Left renal cortex interstitium (tissue), 4 donors: ENCODE results near the gene HDAC4. TPM values are rescaled to one million over a fixed set of nuclear protein-coding genes. Genes with fewer than 3 reads are reported as not detected.

Experiments used
- DNase-seq, 4 donors: peaks; one replicate each; pipeline ENCODE4 v3.0.0-alpha.2; 2013; ENCODE audit warnings: low read depth in 4 of 4, low spot score in 2 of 4, missing footprints in 1 of 4
- polyA plus RNA-seq, 4 donors: library from polyadenylated mRNA; unstranded; fragments of 120-200 nt; gene quantifications; one replicate each; pipeline ENCODE4 v1.2.1, GENCODE V29; 2013; ENCODE audit not compliant: insufficient read length in 4 of 4

HDAC4 gene
- polyA plus RNA-seq, 4 donors: 10.5 to 21.1 (median 14.3) TPM

DNA sequence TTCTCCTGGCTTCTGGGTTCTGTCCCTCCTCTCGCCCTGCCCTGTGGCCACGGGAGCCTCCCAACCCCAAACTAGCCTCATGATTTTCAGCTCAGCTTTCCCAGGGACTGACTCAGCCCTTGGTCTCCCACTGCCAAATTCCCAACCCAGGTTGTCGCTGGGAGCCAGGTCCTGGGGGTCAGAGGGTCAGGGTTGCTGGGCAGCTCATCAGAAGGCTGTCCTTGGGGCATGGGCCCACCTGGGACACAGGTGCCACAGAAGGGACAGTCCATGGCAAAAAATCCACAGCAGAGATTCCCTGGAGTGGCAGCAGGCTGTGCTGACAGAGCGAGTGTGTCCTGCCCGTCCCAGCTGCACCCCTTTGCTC, 372.6 kb downstream of the HDAC4 start:
- DNase-seq: no peak

DNA sequence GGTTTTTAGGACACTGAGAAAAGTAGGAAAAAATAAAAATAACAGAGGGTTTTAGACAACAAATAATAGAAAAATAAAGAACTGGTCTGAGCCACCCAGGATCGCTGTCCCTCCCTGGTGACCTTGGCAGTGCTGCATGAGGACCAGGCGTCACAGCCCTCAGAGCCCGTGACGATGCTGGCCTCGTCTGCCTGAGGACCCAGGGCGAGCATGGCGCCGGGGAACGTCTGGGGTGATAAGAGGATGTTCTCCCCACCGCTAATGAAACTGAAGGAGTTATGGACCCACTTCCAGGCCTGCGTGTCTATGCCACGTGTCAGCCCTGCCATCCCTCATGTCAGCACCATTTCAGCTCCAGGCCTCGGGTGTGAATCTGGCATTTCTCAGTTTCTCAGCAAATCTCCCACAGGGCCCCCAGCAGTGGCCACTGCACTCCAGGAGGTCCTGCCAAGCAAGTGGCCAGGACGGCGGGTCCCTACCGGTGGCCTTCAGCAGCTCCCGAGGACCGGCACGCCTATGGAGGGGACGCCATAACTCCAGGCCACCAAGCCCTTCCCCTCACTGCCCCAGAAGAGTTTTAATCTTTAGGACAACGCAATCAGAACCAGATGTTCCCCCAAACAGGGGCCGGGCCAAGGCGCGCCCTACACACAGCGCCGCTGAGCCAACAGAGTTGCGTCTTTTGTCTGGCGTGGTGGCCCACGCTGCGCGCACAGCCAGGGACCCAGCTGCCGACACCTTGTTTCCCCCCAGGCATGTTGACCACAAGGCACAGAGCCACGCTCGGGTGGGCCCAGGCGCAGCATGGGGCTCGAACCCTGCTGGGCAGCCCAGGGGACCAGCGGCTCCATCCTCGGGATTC, 373.2 kb downstream of the HDAC4 start:
- DNase-seq: no peak

DNA sequence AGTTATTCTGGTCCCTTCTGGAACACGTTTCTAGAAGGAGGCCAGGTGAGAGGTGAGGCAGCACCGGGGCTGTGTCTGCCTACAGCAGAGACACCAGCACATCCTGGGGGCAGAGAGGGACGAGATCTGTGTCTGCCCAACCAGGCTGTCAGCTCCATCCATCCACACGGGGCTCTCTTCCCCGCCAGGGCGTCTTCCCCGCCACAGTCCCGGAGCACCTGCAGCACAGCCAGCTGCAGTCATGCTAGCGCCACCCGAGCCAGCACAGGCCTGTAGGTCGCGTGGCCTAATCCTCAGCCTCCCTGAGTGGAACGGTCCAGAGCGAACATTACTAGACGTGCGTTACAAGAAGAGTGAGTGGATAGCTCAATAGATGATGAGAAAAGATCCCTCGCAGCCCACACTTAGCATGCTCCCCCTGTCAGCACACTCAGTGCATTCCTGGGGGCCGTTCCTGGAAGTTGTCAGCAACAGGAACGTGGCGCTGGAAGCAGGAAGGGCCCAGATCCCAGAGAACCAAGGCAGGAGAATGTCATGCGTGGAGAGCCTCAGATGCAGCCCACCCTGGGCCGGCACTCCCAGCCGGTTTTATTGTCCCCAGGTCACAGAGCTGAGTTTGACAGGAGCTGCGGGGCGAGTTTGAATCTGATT, 374.0 kb downstream of the HDAC4 start:
- DNase-seq: no peak

DNA sequence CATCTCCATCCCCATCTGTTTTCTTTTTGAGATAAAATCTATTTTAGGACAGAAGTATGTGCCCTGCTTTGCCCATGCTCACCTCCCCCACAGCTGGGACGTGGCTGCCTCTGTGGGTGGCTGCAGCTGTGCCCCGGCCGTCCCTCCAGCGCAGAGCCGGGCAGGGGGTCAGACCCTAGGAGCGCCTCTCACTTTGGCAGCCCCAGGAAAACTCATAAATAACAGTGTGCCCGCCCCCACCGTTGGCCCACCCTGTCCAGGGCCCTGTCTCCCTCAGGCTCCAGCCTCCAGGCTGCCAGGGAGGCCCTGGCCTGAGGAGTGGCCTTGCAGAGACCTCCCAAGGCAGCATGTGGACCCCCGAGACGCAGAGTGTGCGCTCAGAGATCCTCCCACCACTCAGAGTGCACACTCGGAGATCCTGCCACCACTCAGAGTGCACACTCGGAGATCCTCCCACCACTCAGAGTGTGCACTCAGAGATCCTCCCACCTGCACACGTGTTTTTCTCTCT, 374.8 kb downstream of the HDAC4 start:
- no peak for DNase-seq

DNA sequence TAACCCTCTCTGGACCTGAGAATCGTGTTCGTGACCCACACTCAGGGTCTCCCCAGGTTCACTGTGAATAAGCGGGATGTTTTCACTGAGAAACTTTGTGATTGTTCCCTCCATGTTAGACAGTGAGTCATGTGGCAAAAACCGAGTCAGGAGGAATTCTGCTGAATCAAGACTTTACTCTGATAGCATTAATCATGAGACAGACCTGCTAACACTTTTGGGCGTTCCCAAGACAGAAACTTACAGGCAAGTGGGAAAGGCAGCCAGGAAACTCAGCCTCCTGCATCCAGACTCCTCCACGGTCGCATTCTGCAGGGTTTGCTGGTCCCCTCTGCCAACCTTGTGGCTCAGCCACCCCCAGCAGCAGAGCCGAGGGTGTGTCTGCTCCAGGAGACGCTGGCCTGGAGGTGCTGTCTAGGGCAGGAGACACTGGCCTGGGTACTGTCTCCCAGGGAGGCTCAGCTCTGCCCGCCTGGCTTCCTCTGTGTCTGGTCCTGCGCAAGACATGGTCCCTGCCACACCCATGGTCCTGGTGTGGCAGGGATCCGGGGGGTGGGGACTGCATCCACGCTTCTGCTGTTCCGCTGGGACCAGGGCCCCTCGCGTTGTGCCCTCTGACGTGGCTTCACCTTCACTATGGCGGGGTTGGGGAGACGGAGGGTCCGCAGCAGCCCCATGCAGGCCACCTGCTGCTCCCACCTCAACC, 375.6 kb downstream of the HDAC4 start:
- DNase-seq: no peak

DNA sequence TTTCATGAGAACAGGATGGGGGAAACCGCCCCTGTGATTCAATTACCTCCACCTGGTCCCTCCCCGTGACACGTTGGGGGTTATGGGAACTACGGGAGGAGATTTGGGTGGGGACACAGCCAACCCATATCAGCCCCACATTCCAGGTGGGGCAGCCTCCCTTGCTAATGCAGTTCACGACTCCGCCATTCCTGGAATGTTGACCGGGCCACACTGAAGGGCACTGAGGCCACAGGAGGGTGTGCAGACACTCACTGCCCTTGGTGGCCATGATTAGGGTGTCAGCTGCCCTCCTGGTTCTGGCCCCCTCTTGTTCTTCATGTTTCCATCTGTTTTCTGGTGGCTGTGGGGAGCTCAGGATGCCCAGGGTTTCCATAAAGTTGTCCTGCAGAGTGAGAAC, 376.6 kb downstream of the HDAC4 start:
- DNase-seq: no peak

DNA sequence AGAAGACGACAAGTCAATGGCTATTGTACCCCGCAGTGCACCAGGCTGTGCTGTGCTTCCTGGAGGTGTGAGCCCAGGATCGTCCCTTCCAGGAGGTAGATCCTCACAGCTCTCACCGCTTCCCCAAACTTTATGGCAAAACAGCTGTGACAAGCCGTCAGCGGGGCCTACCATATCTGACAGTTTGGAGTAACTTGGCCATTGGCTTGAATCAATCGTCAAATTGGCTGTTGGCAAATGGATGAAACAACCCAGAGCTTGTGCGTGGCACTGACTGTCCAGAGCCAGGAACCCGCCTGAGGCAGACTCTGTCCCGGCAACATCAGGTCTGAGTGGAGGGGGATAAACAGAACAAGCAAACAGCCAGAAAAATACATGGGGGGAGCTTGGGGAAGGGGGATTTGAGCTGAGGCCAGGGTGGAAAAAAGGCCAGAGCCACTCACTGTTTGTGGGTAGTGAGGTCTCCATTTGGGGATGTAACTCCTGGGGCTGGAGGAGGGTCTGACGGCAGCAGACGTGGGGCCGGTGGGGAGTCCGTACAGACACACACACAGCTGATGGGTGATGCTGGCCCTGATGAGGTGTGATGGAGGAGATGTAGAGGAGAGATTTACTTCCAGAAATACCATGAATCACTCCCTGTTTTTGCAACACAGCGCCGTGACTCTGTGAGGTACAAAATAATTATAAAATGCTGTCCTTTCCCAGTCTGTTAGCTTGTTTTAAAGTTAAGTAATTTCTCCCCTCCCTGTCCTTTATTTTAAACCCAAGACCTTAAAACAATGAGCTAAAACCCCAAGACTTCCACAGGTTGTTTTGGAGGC, 378.2 kb downstream of the HDAC4 start:
- no peak for DNase-seq

DNA sequence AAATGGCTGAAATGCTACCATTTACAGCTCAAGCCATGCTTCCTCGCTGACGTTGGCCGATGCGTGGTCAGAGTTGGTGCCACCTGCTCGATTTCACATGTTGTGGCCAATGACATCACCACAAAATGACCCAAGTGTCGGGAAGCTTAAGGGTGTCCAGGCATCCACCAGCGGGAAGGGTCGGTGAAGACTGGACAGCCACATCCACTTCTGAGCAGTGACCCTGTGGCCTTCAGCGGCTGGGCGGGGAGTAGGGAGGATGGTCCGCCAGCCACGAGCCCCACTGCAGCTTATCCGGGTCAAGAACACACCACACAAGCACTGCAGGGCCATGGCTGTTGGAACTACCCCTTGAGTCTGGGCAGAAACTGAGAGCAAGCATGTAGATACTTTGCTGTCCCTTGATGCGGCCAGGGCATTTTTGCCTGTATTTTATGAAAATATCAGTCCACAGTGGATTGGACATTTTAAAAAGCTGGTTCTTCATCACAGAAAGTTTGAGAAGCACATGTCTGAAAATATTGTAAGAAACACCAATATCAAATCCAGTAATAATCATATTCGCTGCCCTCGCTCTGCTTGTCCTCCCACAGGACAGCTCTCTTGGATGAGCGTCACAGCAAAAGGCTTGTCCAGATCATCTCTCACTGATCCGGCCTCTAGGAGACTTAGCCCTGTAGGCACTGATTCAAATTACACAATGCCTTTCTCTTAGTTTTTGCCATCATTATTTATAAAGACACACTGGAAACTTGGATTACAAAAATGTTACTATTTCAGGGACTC, 379.0 kb downstream of the HDAC4 start:
- no peak for DNase-seq

DNA sequence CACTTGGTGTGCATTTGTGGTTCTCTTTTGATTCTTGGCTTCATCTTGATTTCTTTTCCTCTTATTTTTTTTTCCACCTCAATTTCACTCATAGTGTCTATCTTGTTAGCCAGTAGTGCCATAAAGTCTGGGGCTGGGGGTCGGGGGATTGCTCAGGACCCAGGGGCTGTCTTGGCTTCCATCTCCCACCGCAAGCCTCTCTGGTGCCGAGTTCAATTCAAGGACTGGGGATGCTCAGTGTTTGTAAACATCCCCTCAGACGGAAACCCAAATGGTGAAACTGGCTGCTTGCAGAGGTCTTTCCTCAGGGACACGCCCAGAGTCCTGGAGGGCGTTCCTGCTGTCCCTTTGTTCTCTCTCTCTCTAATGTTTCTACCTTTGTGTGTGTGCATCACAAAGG, 379.6 kb downstream of the HDAC4 start:
- DNase-seq: no peak

DNA sequence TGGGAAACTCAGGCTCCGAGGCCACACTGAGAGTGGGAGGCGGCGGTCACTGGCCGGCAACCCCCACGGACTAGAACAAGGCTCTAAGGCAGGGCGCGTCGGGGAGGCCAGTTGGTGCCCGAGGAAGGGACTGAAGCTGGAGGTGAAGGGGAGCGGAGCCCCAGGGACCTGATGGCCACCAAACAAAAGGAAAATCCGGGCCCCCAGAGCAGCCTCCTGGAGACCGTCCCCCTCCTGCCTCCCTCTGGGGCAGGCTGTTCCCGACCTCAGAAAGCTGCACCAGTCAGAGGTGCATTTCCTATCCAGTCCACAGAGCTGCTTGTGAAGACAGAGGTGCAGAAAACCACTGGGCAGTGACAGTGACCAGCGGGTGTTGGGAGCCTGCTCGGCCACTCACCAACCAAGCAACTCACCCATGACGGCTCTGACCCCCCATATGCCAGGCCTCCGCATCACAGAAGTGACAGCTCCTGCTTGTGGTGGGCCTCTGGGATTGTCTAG, 380.2 kb downstream of the HDAC4 start:
- DNase-seq: no peak

DNA sequence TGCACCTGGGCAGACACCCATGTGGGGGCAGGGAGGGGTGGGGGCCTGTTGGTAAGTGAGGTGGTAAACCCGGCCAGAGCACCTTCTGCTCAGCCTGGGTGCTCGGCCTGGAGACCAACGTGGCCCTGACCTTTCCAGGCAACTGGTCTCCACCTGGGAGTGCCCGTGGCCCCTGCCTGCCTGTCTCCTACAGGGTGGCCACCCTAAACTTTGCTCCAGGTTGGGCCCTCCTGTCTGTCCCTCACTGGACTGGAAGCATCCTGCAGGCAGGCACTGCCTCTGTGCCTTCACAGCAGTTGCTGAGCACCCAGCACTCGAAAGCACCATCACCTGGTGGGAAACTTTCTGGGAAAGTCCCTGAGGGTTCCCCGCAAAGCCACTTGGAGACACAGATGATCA, 381.6 kb downstream of the HDAC4 start:
- no peak for DNase-seq

DNA sequence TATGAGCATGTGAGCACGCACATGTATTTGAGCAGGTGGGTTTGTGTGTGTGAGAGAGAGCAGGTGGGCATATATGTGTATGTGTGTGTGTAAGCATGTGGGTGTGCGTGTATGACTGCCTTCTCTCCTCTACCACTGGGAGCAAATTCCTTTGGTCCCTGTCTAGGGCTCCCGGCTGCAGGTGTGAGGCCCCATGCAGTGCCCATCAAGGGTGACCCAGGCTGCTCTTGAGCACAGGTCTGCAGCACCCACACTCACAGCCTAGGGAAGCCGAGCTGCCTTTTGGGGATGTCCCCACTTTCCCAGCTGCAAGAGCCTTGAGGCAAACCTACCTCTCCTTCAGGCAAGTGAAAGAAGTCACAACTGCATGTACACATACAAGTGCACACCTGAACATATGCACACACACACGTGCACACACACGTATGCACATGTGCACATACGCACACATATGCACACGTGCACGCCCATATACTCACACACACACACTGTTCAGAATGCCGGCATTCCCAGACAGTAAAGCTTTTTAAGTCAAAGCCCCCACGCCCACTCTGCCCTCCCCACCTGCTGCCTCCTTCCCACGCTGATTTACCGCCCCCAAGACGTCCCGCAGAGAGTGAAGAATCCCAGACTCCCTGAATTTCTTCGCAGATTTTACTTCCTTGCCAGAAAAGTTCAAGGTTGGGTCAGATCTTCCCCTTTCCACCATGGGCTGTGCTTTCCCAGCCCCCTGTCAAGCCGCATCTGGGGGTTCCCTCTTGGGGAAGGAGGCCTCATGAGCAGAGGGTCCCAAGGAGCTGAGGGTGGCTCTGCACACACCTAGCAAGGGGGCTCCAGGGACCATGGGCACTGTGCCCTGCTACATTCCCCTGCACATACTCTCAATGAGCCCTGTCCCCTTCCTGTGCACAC, 382.3 kb downstream of the HDAC4 start:
- no peak for DNase-seq

DNA sequence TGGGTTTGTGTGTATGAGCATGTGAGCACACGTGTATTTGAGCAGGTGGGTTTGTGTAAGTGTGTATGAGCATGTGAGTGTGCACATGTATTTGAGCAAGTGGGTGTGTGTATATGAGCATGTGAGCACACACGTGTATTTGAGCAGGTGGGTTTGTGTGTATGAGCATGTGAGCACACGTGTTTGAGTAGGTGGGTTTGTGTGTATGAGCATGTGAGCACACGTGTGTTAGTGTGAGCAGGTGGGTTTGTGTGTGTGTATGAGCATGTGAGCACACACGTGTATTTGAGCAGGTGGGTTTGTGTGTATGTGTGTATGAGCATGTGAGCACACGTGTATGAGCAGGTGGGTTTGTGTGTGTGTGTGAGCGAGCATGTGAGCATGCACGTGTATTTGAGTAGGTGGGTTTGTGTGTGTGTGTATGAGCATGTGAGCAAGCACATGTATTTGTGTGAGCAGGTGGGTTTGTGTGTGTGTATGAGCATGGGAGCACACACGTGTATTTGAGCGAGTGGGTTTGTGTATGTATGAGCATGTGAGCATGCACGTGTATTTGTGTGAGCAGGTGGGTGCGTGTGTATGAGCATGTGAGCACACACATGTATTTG, 383.2 kb downstream of the HDAC4 start:
- DNase-seq: no peak

DNA sequence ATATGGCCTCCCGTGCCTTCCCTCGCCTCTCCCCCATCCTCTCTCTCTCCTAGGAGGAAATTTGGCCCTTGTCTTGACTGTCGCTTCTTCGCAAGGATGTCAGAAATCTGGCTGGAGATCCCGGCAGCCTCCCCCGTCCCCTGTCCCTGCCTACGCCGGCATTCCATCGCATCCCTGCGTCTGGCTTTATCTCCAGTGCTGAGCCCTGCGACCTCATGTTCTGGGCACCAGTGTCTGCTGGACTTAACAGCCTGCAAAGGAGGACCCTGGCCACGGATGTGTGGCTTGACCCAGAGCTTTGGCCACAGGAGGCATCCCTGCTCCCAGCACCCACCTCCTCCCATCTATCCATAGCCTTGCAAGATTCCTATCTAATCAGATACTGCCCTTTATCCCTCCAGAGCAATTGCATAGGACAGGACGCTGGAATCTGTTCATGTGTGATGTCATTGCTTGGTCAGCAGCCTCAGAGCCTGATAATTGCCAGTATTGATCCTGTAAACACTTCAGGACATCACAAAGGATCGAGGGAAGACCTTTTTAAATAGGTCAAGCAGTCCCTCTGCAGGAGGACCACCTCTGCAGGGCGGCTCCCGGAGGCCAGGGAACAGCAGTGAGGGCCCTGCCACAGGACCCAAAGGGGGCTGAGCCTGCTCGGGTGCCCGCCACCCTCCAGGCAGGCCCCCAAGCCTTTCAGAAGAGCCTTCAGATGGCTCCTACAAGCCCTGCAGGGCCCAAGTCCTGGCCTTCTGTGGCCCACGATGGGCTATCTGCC, 384.7 kb downstream of the HDAC4 start:
- DNase-seq: no peak

DNA sequence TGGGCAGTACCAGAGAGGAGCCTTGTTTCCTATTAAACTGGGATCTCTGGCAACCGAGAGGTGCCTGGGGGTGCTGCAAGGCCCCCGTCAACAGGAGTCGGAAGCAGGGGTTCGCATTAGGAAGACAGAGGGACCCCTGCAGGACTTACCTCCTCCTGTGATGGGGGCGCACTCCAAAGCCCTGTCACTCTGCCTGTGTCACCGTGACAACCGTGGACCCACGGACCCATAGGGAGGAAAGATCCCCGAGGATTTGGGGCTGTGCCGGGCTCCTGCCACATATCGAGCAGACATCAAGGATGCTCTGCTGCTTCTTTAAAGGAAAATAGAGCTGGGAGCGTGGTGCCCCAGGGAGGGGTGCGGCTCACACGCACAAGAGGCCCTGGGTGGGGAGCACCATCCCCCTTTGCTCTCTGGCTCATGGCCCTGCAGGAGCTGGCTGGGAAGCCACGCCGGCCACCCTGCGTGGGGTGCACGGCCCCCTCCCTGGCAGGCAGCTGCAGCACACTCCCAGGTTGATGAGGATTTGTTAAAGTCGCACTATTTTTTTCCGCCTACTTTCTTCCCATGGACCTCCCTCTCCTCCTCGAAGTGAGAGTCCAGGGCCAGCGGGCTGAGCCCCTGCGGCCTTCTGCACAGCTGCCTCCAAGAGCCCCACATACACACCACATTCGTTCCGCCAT, 385.5 kb downstream of the HDAC4 start:
- no peak for DNase-seq

DNA sequence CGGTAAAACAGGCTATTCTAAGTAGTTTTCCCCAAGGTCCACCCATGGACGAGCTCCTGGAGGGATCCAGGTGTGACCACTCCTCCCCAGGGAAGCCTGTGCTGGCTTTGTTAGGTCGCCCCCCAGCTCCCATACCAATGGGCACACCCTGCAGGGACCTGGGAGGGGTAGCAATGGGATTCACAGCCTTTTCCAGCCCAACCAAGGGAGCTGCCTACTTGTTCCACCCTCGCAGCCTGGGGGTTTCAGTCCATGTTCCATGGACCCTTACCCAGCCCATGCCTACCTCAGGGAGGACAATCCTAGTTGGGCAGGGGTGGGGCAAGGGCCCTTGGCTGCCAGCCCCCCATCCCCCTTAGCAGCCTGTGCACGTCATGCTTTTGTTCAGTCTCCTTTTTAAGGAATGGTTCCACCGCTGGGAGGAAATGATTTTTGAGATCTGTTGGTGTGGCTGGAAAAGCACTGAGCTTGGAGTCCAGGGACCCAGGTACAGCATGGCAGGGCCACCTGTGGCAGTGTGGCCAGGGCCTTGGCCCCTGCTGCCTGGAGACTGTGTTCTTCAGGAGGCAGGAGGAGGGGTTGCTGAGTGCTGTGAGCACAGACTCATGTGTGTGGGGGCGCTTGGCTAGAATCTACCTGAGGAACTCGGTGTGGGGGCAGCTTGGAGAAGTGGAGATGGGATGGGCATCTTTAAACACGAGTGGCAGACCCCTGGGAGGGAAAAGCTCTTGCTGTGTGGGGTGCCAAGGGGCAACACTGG, 386.2 kb downstream of the HDAC4 start:
- DNase-seq: no peak
